Stimulated activated CD4-positive, alpha-beta T cell treated with anti-CD3 and anti-CD28 coated beads, Interleukin-4, amount 100 ng/mL, for 24 hours (primary cell): ENCODE measurements around the gene VWC2L.

Experiments
- DNase-seq: peaks from one replicate; pipeline ENCODE4 v3.0.0-alpha.2; 2020

The VWC2L gene

GRCh38 chr2:214469728-214470127, 58.9 kb downstream of the VWC2L start:
- no peak for DNase-seq

GRCh38 chr2:214471382-214471781, 60.5 kb downstream of the VWC2L start:
- DNase-seq, result no peak

GRCh38 chr2:214471990-214472389, 61.1 kb downstream of the VWC2L start:
- DNase-seq, result no peak

- no peak for DNase-seq
Observed at GRCh38 chr2:214477305-214477704, 66.5 kb downstream of the VWC2L start.

- DNase-seq, result no peak
Observed at GRCh38 chr2:214481204-214481603, 70.3 kb downstream of the VWC2L start.

- no peak for DNase-seq
Observed at GRCh38 chr2:214482728-214483127, 71.9 kb downstream of the VWC2L start.

GRCh38 chr2:214484239-214484638, 73.4 kb downstream of the VWC2L start:
- DNase-seq, result no peak

- no peak for DNase-seq
Observed at GRCh38 chr2:214484701-214485100, 73.8 kb downstream of the VWC2L start.

GRCh38 chr2:214489181-214489580, 78.3 kb downstream of the VWC2L start:
- DNase-seq, result no peak

GRCh38 chr2:214489702-214490101, 78.8 kb downstream of the VWC2L start:
- no peak for DNase-seq

GRCh38 chr2:214492152-214492551, 81.3 kb downstream of the VWC2L start:
- no peak for DNase-seq

- no peak for DNase-seq
Observed at GRCh38 chr2:214492608-214493007, 81.8 kb downstream of the VWC2L start.

- no peak for DNase-seq
Observed at GRCh38 chr2:214497489-214497888, 86.6 kb downstream of the VWC2L start.

- no peak for DNase-seq
Observed at GRCh38 chr2:214503568-214503967, 92.7 kb downstream of the VWC2L start.

GRCh38 chr2:214504599-214505376, 93.9 kb downstream of the VWC2L start:
- DNase-seq, result no peak

GRCh38 chr2:214507032-214507431, 96.2 kb downstream of the VWC2L start:
- DNase-seq, result no peak

- no peak for DNase-seq
Observed at GRCh38 chr2:214514704-214515103, 103.8 kb downstream of the VWC2L start.

- no peak for DNase-seq
Observed at GRCh38 chr2:214515111-214515510, 104.3 kb downstream of the VWC2L start.

- no peak for DNase-seq
Observed at GRCh38 chr2:214519258-214519818, 108.5 kb downstream of the VWC2L start.

GRCh38 chr2:214529021-214529420, 118.2 kb downstream of the VWC2L start:
- DNase-seq, result no peak

GRCh38 chr2:214529514-214529913, 118.7 kb downstream of the VWC2L start:
- DNase-seq, result no peak

GRCh38 chr2:214533541-214533940, 122.7 kb downstream of the VWC2L start:
- DNase-seq, result no peak

- no peak for DNase-seq
Observed at GRCh38 chr2:214536625-214537024, 125.8 kb downstream of the VWC2L start.

GRCh38 chr2:214537929-214538328, 127.1 kb downstream of the VWC2L start:
- DNase-seq, result no peak

GRCh38 chr2:214542295-214542694, 131.4 kb downstream of the VWC2L start:
- DNase-seq, result no peak
